HEK293T (cell line): ENCODE data around the gene TFB2M.

Experiments used
- ARNT ChIP-seq: fragments of 450-650 bp; IDR thresholded peaks from 2 replicates; pipeline ENCODE4 v1.6.1; 2017; ENCODE audit warnings: mild to moderate bottlenecking
- BHLHE40 ChIP-seq: fragments of 450-650 bp; IDR thresholded peaks from 2 replicates; pipeline ENCODE4 v1.6.1; 2016; ENCODE audit warnings: mild to moderate bottlenecking, moderate library complexity, borderline replicate concordance
- CTBP1 ChIP-seq: fragments of 450-650 bp; IDR thresholded peaks from 2 replicates; pipeline ENCODE4 v1.6.1; 2016; ENCODE audit warnings: borderline replicate concordance
- ELF4 ChIP-seq: fragments of 450-650 bp; IDR thresholded peaks from 2 replicates; pipeline ENCODE4 v1.6.1; 2017; ENCODE audit warnings: antibody characterized with exemption
- FOXA1 ChIP-seq: fragments of 450-650 bp; IDR thresholded peaks from 2 replicates; pipeline ENCODE4 v1.6.1; 2016; ENCODE audit warnings: mild to moderate bottlenecking
- FOXK2 ChIP-seq: fragments of 450-650 bp; IDR thresholded peaks from 2 replicates; pipeline ENCODE4 v1.6.1; 2016; ENCODE audit warnings: mild to moderate bottlenecking
- FOXM1 ChIP-seq: fragments of 450-650 bp; IDR thresholded peaks from 2 replicates; pipeline ENCODE4 v1.6.1; 2017; ENCODE audit warnings: mild to moderate bottlenecking, borderline replicate concordance
- HDGF ChIP-seq: fragments of 450-650 bp; IDR thresholded peaks from 2 replicates; pipeline ENCODE4 v1.6.1; 2017; ENCODE audit warnings: antibody characterized with exemption, borderline replicate concordance
- L3MBTL2 ChIP-seq: fragments of 450-650 bp; conservative IDR thresholded peaks from 2 replicates; pipeline ENCODE4 v1.6.1; 2016; ENCODE audit warnings: mild to moderate bottlenecking
- NFRKB ChIP-seq: fragments of 450-650 bp; IDR thresholded peaks from 2 replicates; pipeline ENCODE4 v1.6.1; 2016; ENCODE audit warnings: mild to moderate bottlenecking, moderate library complexity
- SP1 ChIP-seq: fragments of 450-650 bp; IDR thresholded peaks from 2 replicates; pipeline ENCODE4 v1.6.1; 2017
- TARDBP ChIP-seq: fragments of 450-650 bp; IDR thresholded peaks from 2 replicates; pipeline ENCODE4 v1.6.1; 2016
- ZNF384 ChIP-seq: fragments of 450-650 bp; IDR thresholded peaks from 2 replicates; pipeline ENCODE4 v1.6.1; 2016
- TF ChIP-seq, protein P1 (sequence below): fragments of 450-650 bp; IDR thresholded peaks from 2 replicates; pipeline ENCODE4 v1.6.1; 2016

DNA sequence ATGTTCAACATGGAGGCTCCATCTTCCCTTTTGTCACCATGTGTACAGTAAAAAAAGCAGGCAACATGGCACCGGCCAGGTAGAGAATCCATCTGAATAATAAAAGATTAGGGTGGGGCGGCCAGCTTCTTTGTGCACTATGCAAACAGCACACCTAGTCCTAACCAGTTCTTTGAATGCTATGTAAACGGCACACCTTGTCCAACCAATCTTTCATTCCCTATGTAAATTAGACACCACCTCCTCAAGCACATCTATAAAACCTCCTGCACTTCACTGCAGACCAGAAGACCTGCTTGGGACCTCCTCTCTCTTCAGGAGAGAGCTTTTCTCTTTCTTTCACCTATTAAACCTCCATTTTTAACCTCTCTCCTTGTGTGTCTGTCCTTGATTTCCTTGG, 28.2 kb downstream of the TFB2M start:
- no peak for TF ChIP-seq L3MBTL2
- no peak for TF ChIP-seq BHLHE40
- TF ChIP-seq FOXK2 = no peak
- TF ChIP-seq NFRKB = no peak
- TF ChIP-seq HDGF = no peak
- no peak for TF ChIP-seq FOXA1
- no peak for TF ChIP-seq ZNF384
- TF ChIP-seq SP1 = no peak
- no peak for TF ChIP-seq CTBP1
- TF ChIP-seq, protein P1, sequence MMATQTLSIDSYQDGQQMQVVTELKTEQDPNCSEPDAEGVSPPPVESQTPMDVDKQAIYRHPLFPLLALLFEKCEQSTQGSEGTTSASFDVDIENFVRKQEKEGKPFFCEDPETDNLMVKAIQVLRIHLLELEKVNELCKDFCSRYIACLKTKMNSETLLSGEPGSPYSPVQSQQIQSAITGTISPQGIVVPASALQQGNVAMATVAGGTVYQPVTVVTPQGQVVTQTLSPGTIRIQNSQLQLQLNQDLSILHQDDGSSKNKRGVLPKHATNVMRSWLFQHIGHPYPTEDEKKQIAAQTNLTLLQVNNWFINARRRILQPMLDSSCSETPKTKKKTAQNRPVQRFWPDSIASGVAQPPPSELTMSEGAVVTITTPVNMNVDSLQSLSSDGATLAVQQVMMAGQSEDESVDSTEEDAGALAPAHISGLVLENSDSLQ = no peak
- no peak for TF ChIP-seq FOXM1
- no peak for TF ChIP-seq ELF4
- TF ChIP-seq ARNT = no peak
- TF ChIP-seq TARDBP = no peak
